Cardiac muscle cell (in vitro differentiated cells and primary cell): Measurements from ENCODE around the gene UNC5A. TPM values are rescaled to one million over a fixed set of nuclear protein-coding genes. Genes with fewer than 3 reads are reported as not detected.

Experiments
- DNase-seq, 2 donors: peaks; one replicate each; pipeline versions ENCODE4 v3.0.0 to v3.0.0-alpha.2; 2010 to 2017; ENCODE audit warnings: low read depth in 1 of 2, low spot score in 1 of 2
- H3K27ac ChIP-seq: fragments of 200-600 bp; sonication (generic); 2 replicates; pipeline ENCODE4 v1.5.1; 2016
- H3K27me3 ChIP-seq: fragments of 200-600 bp; sonication (generic); 2 replicates; pipeline ENCODE4 v1.6.0; 2016; ENCODE audit warnings: control low read depth
- H3K36me3 ChIP-seq: fragments of 200-600 bp; sonication (generic); 2 replicates; pipeline ENCODE4 v1.5.1; 2016; ENCODE audit warnings: control low read depth
- H3K4me1 ChIP-seq: fragments of 200-600 bp; sonication (generic); 2 replicates; pipeline ENCODE4 v1.8.1; 2017; ENCODE audit warnings: low read depth, mild to moderate bottlenecking, mixed run types
- H3K4me3 ChIP-seq: fragments of 200-600 bp; sonication (generic); 2 replicates; pipeline ENCODE4 v1.5.1; 2016; ENCODE audit warnings: mild to moderate bottlenecking
- H3K9me3 ChIP-seq: fragments of 200-600 bp; sonication (generic); 2 replicates; pipeline ENCODE4 v1.5.1; 2017; ENCODE audit warnings: low read depth, mild to moderate bottlenecking, control low read depth
- CTCF ChIP-seq: IDR thresholded peaks from 2 replicates; pipeline ENCODE4 v1.5.1; 2012; ENCODE audit warnings: low read depth, mild to moderate bottlenecking, low read length
- polyA plus RNA-seq: library from polyadenylated mRNA; unstranded; fragments of >200 nt; fragmentation: Nextera tagmentation; extraction: Ambion mirVana; gene quantifications from 2 replicates; pipeline ENCODE4 v1.2.1, GENCODE V29; 2016
- total RNA-seq: library from RNA; depleted of rRNA; stranded (reverse); fragments of >200 nt; gene quantifications from 2 replicates; pipeline ENCODE4 v1.2.3, GENCODE V29; 2016

UNC5A gene
- total and polyA plus RNA-seq, 2 experiments from 2014 or later: 0.26 to 0.86 TPM

- Histone ChIP-seq H3K4me1 (no peaks in the 10 kb centered on the region), H3K27me3 (no peaks in the 10 kb centered on the region), H3K9me3 (no peaks in the 10 kb centered on the region), H3K4me3 (no peak overlapping the region), H3K36me3 (no peaks in the 10 kb centered on the region), H3K27ac (no peak overlapping the region)
- TF ChIP-seq CTCF: no peak
- DNase-seq: peak in 1 of 2 donors; percentile 38
Measured at GRCh38 chr5:176790941-176791340, 19.4 kb upstream of the UNC5A start.

- Histone ChIP-seq H3K9me3 (no peaks in the 10 kb centered on the region), H3K4me3 (no peak overlapping the region), H3K27ac (no peak overlapping the region), H3K36me3 (no peaks in the 10 kb centered on the region), H3K27me3 (no peaks in the 10 kb centered on the region), H3K4me1 (no peaks in the 10 kb centered on the region)
- no peak for DNase-seq
- no peak for TF ChIP-seq CTCF
Measured at GRCh38 chr5:176792655-176793342, 17.6 kb upstream of the UNC5A start.

GRCh38 chr5:176793343-176793699, 17.0 kb upstream of the UNC5A start:
- no peaks in the 10 kb centered on the region for H3K36me3 ChIP-seq
- no peak for TF ChIP-seq CTCF
- no peaks in the 10 kb centered on the region for H3K4me1 ChIP-seq
- H3K9me3 ChIP-seq: no peaks in the 10 kb centered on the region
- no peak overlapping the region for H3K4me3 ChIP-seq
- H3K27ac ChIP-seq: no peak overlapping the region
- DNase-seq: no peak
- H3K27me3 ChIP-seq: no peaks in the 10 kb centered on the region

- Histone ChIP-seq H3K4me1 (no peaks in the 10 kb centered on the region), H3K27me3 (no peaks in the 10 kb centered on the region), H3K27ac (no peak overlapping the region), H3K9me3 (no peaks in the 10 kb centered on the region), H3K4me3 (no peak overlapping the region), H3K36me3 (no peaks in the 10 kb centered on the region)
- no peak for DNase-seq
- TF ChIP-seq CTCF: no peak
Measured at GRCh38 chr5:176793736-176794135, 16.6 kb upstream of the UNC5A start.

GRCh38 chr5:176794509-176794908, 15.8 kb upstream of the UNC5A start:
- Histone ChIP-seq H3K4me3 (no peak overlapping the region), H3K4me1 (no peaks in the 10 kb centered on the region), H3K9me3 (no peaks in the 10 kb centered on the region), H3K27me3 (no peaks in the 10 kb centered on the region), H3K36me3 (no peaks in the 10 kb centered on the region), H3K27ac (no peak overlapping the region)
- TF ChIP-seq CTCF: no peak
- DNase-seq: no peak

GRCh38 chr5:176796411-176796810, 13.9 kb upstream of the UNC5A start:
- no peak for TF ChIP-seq CTCF
- DNase-seq: peak in 1 of 2 donors; percentile 6
- no peaks in the 10 kb centered on the region for H3K27me3 ChIP-seq

More at GRCh38 chr5:176796411-176796810, 13.9 kb upstream of the UNC5A start:
- no peak overlapping the region for H3K27ac ChIP-seq
- H3K36me3 ChIP-seq: no peaks in the 10 kb centered on the region
- H3K9me3 ChIP-seq: no peaks in the 10 kb centered on the region
- H3K4me3 ChIP-seq: no peak overlapping the region
- no peaks in the 10 kb centered on the region for H3K4me1 ChIP-seq
